ENCODE measurements around the gene DOCK9.

- TF ChIP-seq EZH2 (IDR thresholded peaks at IDR 0.05; ENCODE audit: borderline replicate concordance) (no peak), CTCF (IDR thresholded peaks at IDR 0.05; ENCODE audit: poor library complexity) (no peak), EZH2phosphoT487 (IDR thresholded peaks at IDR 0.05; ENCODE audit: low read depth, severe bottlenecking, unreplicated experiment) (no peak)
Observed at GRCh38 chr13:98923641-98924397, 54.0 kb downstream of the DOCK9 start.

Measured in hepatocyte (in vitro differentiated cells).